B cell (primary cell): ENCODE data around the gene MEIOB. TPM values are rescaled to one million over a fixed set of nuclear protein-coding genes. Genes with fewer than 3 reads are reported as not detected.

ENCODE experiments used
- ATAC-seq: fragments of 200-7000 bp; cut with Tn5 transposase; one replicate; pipeline ENCODE4 v1.10.0; 2021; ENCODE audit warnings: low read depth, mild to moderate bottlenecking, moderate number of reproducible peaks, moderate library complexity
- CTCF ChIA-PET: fragments of 350-600 bp; sonication (Branson Sonifier 250); formaldehyde crosslinking; loops from one replicate; lab custom pipeline; 2021; ENCODE audit warnings: antibody characterized with exemption, inconsistent platforms; lab: Charles Lee
- POLR2A ChIA-PET: fragments of 350-600 bp; sonication (Branson Sonifier 250); formaldehyde crosslinking; loops from one replicate; lab custom pipeline; 2021; ENCODE audit warnings: antibody characterized with exemption; lab: Charles Lee
- DNase-seq: peaks from one replicate; pipeline ENCODE4 v3.0.0; 2013
- H2AFZ ChIP-seq: 2 replicates; pipeline ENCODE4 v1.6.1; 2012; ENCODE audit warnings: mild to moderate bottlenecking, low read depth, low read length; ENCODE audit not compliant: insufficient read depth, poor library complexity, severe bottlenecking
- H3K27ac ChIP-seq, 2 donors: 1 replicate in 1 of 2; 2 replicates in 1 of 2; pipeline ENCODE4 v1.5.1; 2012 to 2013; ENCODE audit warnings: low read length in 2 of 2, mild to moderate bottlenecking in 2 of 2, moderate library complexity in 1 of 2
- H3K27me3 ChIP-seq, 4 experiments: fragments of 200-600 bp in 1 of 4; sonication (generic) in 1 of 4; replicated peaks in 1 of 4; 1 replicate in 2 of 4; 2 replicates in 2 of 4; pipeline versions ENCODE4 v1.6.1 to v1.7.0; 2013 to 2016; ENCODE audit warnings: low read length in 3 of 4, mild to moderate bottlenecking in 2 of 4, mixed read lengths in 1 of 4, moderate library complexity in 1 of 4; ENCODE audit not compliant: insufficient read depth in 4 of 4, control insufficient read depth in 3 of 4; ENCODE audit errors: control extremely low read depth in 1 of 4
- H3K36me3 ChIP-seq, 2 experiments: replicated peaks in 1 of 2; 1 replicate in 1 of 2; 2 replicates in 1 of 2; pipeline versions ENCODE4 v1.6.1 to v1.7.1; 2013; ENCODE audit warnings: low read length in 1 of 2; ENCODE audit not compliant: insufficient read depth in 2 of 2, control insufficient read depth in 1 of 2; ENCODE audit errors: control extremely low read depth in 1 of 2, extremely low read depth in 1 of 2
- H3K4me1 ChIP-seq, 2 donors: fragments of 200-600 bp in 1 of 2; sonication (generic) in 1 of 2; 1 replicate in 1 of 2; 2 replicates in 1 of 2; pipeline versions ENCODE4 v1.5.1 to v1.6.1; 2013 to 2017; ENCODE audit warnings: low read length in 2 of 2; ENCODE audit not compliant: control insufficient read depth in 2 of 2, insufficient read depth in 2 of 2
- H3K4me2 ChIP-seq: replicated peaks from 2 replicates; pipeline ENCODE3; 2012; ENCODE audit warnings: mild to moderate bottlenecking, low read depth, low read length; ENCODE audit not compliant: poor library complexity, severe bottlenecking
- H3K4me3 ChIP-seq, 5 experiments: fragments of 200-600 bp in 1 of 5; sonication (generic) in 1 of 5; 1 replicate in 3 of 5; 2 replicates in 2 of 5; pipeline versions ENCODE4 v1.5.1 to v1.7.0; 2011 to 2016; ENCODE audit warnings: low read length in 4 of 5, mild to moderate bottlenecking in 4 of 5, low read depth in 2 of 5, control low read depth in 1 of 5, moderate library complexity in 1 of 5; ENCODE audit not compliant: insufficient read depth in 1 of 5; ENCODE audit errors: control extremely low read depth in 1 of 5, extremely low read depth in 1 of 5
- H3K79me2 ChIP-seq: fragments of 200-600 bp; sonication (generic); one replicate; pipeline ENCODE4 v1.6.0; 2016; ENCODE audit warnings: low read length; ENCODE audit not compliant: control insufficient read depth, insufficient read depth
- H3K9ac ChIP-seq: fragments of 200-600 bp; sonication (generic); 2 replicates; pipeline ENCODE4 v1.6.1; 2017; ENCODE audit warnings: mild to moderate bottlenecking, low read length, moderate library complexity
- H3K9me3 ChIP-seq, 3 donors: one replicate each; pipeline versions ENCODE4 v1.6.1 to v1.7.1; 2013; ENCODE audit warnings: low read length in 2 of 3; ENCODE audit not compliant: control insufficient read depth in 2 of 3, insufficient read depth in 1 of 3; ENCODE audit errors: control extremely low read depth in 1 of 3
- H4K20me1 ChIP-seq: 2 replicates; pipeline ENCODE4 v1.6.0; 2012; ENCODE audit warnings: mild to moderate bottlenecking, low read length; ENCODE audit not compliant: insufficient read depth, control insufficient read depth, poor library complexity, severe bottlenecking
- H3K27ac Mint-ChIP-seq: one replicate; pipeline ENCODE4 v1.8.0; 2021; ENCODE audit warnings: mixed read lengths
- H3K27me3 Mint-ChIP-seq: one replicate; pipeline ENCODE4 v1.8.0; 2021; ENCODE audit warnings: mixed read lengths
- H3K4me1 Mint-ChIP-seq: one replicate; pipeline ENCODE4 v1.8.0; 2021; ENCODE audit warnings: mixed read lengths
- H3K4me3 Mint-ChIP-seq: one replicate; pipeline ENCODE4 v1.8.0; 2021; ENCODE audit warnings: mixed read lengths
- H3K9me3 Mint-ChIP-seq: one replicate; pipeline ENCODE4 v1.8.0; 2022; ENCODE audit warnings: mixed read lengths; ENCODE audit not compliant: insufficient read depth
- CTCF ChIP-seq: fragments of 200-600 bp; IDR thresholded peaks from one replicate; pipeline ENCODE4 v1.8.0; 2022; ENCODE audit warnings: antibody characterized with exemption, mild to moderate bottlenecking
- EZH2 ChIP-seq: IDR thresholded peaks from 2 replicates; pipeline ENCODE4 v1.6.1; 2012; ENCODE audit warnings: borderline replicate concordance, low read depth, mild to moderate bottlenecking, moderate library complexity, low read length; ENCODE audit not compliant: insufficient read depth, poor library complexity, severe bottlenecking
- WGBS: methylation state at CpG from one replicate; pipeline ENCODE4 v1.1.5; 2013; ENCODE audit warnings: missing lambda C conversion rate; ENCODE audit not compliant: insufficient coverage; 5-methylcytosine and 5-hydroxymethylcytosine counted together
- intact Hi-C: fragments of 100-400 bp; cut with micrococcal nuclease; formaldehyde crosslinking; loops from one replicate; pipeline ENCODE4 v1.10.0; 2022
- polyA plus RNA-seq: library from polyadenylated mRNA; depleted of rRNA; stranded (reverse); fragments of >200 nt; gene quantifications from 2 replicates; pipeline ENCODE4 v1.2.3, GENCODE V29; 2012
- total RNA-seq, 2 donors: library from RNA; stranded (reverse); fragments of 120-200 nt in 1 of 2; gene quantifications; 1 replicate in 1 of 2; 2 replicates in 1 of 2; pipeline versions ENCODE4 v1.2.3 to v1.2.4, GENCODE V29; 2013 to 2022

MEIOB gene
- total and polyA plus RNA-seq, 2 donors (not counting 1 experiment from before 2014, with no cell fraction given), result not detected

GRCh38 chr16:1874854-1875253 is 2.9 kb upstream of the MEIOB start:
- peaks cover 0 to 8% of the 10 kb centered on the region in 2 donors for H3K4me1 ChIP-seq
- no peak overlapping the region for H3K27ac Mint-ChIP-seq
- POLR2A ChIA-PET, result no interaction called here

More at GRCh38 chr16:1874854-1875253, 2.9 kb upstream of the MEIOB start:
- H3K27me3 ChIP-seq, result peaks cover 0 to 29% (median 7%) of the 10 kb centered on the region in 4 experiments
- CTCF ChIA-PET, result no interaction called here
- Mint-ChIP-seq H3K9me3 (no peaks in the 10 kb centered on the region), H3K27me3 (peaks cover 28% of the 10 kb centered on the region), H3K4me1 (no peaks in the 10 kb centered on the region), H3K4me3 (no peak overlapping the region)
- no peak overlapping the region for H3K9ac ChIP-seq
- H3K9me3 ChIP-seq, result peaks cover 0 to 8% (median 0%) of the 10 kb centered on the region in 3 donors
- DNase-seq (no peak), ATAC-seq (no peak)
- H3K4me2 ChIP-seq, result no peak overlapping the region
- H2AFZ ChIP-seq, result no peak overlapping the region
- H4K20me1 ChIP-seq, result no peaks in the 10 kb centered on the region
- no peak overlapping the region for H3K27ac ChIP-seq
- TF ChIP-seq CTCF, result no peak
- no peak for TF ChIP-seq EZH2
- intact Hi-C loops, result no loop called here
- H3K4me3 ChIP-seq, result no peak overlapping the region
- H3K36me3 ChIP-seq, result no peaks in the 10 kb centered on the region
- no peaks in the 10 kb centered on the region for H3K79me2 ChIP-seq
- 63% methylated on average over 4 of the region's 6 CpGs for WGBS
